HG03342 (cell line): ENCODE results near the gene FAT2.

Experiments
- ATAC-seq: cut with Tn5 transposase; IDR thresholded peaks from one replicate; pipeline ENCODE4 v1.9.1; 2021; ENCODE audit warnings: mild to moderate bottlenecking, moderate library complexity; ENCODE audit not compliant: unreplicated experiment

The FAT2 gene, protein sequence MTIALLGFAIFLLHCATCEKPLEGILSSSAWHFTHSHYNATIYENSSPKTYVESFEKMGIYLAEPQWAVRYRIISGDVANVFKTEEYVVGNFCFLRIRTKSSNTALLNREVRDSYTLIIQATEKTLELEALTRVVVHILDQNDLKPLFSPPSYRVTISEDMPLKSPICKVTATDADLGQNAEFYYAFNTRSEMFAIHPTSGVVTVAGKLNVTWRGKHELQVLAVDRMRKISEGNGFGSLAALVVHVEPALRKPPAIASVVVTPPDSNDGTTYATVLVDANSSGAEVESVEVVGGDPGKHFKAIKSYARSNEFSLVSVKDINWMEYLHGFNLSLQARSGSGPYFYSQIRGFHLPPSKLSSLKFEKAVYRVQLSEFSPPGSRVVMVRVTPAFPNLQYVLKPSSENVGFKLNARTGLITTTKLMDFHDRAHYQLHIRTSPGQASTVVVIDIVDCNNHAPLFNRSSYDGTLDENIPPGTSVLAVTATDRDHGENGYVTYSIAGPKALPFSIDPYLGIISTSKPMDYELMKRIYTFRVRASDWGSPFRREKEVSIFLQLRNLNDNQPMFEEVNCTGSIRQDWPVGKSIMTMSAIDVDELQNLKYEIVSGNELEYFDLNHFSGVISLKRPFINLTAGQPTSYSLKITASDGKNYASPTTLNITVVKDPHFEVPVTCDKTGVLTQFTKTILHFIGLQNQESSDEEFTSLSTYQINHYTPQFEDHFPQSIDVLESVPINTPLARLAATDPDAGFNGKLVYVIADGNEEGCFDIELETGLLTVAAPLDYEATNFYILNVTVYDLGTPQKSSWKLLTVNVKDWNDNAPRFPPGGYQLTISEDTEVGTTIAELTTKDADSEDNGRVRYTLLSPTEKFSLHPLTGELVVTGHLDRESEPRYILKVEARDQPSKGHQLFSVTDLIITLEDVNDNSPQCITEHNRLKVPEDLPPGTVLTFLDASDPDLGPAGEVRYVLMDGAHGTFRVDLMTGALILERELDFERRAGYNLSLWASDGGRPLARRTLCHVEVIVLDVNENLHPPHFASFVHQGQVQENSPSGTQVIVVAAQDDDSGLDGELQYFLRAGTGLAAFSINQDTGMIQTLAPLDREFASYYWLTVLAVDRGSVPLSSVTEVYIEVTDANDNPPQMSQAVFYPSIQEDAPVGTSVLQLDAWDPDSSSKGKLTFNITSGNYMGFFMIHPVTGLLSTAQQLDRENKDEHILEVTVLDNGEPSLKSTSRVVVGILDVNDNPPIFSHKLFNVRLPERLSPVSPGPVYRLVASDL (N-terminal part only)

DNA sequence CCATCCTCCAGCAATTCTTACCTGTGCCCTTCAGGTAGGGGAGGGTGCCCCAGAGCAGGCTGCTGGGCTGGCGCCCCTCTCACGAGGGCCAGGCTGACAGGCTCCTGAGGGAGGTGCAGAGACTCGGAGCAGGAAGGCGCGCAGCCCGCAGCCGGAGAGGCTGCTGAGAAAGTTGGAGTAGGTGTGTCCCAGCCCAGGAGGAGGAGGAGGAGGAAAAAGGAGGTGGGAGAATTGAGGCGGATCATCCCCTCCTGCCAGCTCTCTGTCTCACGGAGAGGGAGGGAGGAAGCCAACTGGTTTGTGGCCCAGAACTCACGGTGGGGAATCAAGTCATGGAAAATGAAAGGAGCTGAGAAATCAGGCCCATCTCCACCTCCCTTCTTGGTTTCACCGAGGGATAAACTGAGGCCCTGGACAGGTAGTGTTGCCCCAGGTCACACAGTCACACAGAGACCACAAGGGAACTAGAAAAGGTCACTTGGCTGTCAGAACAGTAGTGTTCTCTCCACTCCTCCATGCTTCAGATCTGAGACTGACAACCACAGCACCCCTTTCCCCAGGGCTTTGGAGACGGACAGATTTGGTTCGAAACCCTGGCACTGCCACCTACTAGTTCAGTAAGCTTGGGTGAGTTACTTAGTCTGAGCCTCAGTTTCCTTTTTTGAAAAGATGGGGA is at the start of gene FAT2:
TSS of gene FAT2 (minus strand) at position 188 of the 676 bp plus-strand sequence. CDS start 22,400 bp downstream, outside the sequence.
- ATAC-seq: no peak

DNA sequence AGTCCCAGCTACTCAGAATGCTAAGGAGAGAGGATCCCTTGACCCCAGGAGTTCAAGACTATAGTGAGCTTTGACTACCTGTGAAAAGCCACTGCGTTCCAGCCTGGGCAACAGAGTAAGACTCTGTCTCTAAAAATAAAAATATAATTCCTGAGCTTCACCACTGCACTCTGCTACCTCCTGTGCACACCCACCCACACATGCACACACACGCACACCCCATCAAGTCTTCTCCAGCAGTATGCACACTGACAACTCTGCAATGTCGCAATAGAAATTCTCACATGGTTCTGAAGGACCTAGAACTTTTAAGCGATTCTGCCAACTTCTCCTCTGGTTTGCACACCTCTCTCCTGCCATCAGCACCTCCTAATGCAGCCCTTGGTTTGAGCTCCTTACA is 47.5 kb upstream of the FAT2 start:
- no peak for ATAC-seq

DNA sequence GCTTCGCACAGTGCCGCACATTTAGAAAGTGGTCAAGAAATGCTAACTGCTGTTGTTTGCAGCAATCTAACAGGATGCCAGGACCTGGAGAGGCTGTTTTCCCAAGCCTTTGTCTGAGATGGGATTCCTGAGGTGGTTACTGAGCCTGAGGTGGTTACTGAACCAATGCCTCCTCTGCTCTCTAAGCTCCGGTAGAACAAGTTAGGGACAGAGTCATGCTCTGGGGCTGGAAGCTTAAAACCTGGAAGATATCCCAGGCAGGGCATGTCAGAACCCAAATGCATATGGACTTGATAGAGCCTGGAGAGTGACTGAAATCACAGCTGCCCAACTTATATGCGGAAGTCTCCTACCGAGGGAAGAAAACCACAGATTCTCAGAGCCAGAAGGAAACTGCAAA is 46.5 kb upstream of the FAT2 start:
- ATAC-seq: no peak

DNA sequence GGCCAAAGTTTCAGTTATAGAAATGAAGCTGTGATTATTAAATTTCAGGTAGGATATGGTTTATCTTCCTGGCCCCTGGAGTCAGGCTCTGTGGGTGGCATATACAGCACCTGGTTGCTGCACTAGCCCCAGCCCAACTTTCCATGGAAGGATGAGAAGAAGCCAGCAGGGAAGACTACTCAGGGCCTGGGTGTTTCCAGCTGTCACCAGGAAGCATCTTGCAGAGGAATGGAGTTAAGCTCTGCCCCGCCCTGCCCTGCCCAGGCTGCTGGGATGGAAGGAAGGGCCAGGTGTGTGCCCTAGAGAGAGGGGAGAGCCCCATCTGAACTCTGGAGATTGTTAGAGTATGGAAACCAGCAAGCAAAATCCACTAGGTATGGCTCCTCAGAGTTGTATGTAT is 42.8 kb upstream of the FAT2 start:
- ATAC-seq: no peak

DNA sequence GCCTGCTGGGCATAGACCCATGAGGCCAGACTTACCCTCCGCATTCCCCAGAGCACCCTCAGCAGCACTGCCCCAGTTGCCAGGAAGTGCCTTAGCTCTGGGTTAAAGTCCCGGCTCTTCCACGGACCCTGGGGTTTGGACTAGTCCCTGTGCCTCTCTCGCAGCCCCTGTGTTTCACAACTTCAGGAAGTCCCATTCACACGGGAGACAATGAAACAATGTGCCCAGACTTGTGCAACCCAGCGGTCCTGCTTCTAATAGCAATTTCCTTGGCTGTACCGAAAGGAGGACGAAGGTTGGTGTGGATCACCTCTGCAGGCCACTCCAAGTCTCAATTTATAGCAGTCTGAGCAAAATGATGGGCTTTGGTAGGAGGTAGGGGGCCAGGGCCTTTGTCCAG is 41.8 kb upstream of the FAT2 start:
- no peak for ATAC-seq

DNA sequence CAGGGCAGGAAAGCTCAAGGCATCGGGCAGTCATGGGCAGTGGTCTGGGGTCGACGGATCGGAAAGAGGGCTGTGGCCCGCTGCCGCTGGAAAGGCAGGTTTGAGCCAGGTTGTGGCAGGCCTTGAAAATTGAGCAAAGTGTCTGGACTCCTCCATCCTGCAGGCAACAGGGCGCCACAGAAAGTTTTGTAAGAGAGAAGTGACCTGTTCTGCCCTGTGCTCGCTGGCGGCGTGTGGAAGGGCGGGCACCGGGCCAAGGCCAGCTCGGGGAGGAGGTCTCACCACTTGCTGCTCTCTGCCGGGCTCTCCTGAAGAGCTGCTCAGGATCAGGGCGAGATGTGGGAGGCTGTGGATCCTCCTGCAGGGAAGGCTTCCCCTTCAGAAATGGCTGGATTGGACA is 41.4 kb upstream of the FAT2 start:
- ATAC-seq: no peak

DNA sequence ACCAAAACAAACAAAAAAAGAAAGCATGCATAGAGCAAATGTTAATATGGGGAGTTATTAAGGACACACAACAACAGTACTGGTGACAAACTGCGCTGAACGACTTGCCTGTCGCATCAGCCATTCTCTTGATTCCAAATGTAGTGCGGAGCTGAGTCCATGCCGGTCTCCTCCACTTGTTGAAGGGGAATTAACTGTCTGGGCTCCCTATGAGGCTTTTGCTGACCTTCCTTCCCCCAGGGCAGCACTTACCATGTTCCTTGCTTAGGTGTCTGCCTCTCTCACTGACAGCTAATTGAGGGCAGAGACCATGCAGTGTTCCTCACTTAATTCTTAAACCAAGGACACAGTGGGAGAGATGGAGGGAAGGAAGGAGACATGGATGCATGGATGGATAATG is 40.8 kb upstream of the FAT2 start:
- ATAC-seq: no peak

DNA sequence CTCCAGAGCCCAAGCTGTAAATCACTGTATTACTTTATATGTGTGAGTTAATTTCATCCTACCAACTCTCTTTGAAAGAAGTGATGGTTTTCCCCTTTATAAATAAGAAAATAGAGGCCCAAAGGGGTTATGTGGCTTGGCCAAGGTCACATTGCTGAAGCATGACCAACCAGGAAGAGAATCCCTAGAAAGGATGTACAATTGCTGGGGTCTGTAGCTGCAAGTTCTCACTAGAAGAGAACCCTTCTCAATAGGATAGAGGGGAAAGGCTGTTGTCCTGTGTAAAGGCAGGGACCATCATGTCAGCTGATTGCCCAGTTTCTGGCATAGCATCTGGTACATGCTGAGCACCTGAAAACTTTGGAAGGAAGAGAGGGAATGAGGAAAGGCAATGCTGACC is 39.0 kb upstream of the FAT2 start:
- no peak for ATAC-seq

DNA sequence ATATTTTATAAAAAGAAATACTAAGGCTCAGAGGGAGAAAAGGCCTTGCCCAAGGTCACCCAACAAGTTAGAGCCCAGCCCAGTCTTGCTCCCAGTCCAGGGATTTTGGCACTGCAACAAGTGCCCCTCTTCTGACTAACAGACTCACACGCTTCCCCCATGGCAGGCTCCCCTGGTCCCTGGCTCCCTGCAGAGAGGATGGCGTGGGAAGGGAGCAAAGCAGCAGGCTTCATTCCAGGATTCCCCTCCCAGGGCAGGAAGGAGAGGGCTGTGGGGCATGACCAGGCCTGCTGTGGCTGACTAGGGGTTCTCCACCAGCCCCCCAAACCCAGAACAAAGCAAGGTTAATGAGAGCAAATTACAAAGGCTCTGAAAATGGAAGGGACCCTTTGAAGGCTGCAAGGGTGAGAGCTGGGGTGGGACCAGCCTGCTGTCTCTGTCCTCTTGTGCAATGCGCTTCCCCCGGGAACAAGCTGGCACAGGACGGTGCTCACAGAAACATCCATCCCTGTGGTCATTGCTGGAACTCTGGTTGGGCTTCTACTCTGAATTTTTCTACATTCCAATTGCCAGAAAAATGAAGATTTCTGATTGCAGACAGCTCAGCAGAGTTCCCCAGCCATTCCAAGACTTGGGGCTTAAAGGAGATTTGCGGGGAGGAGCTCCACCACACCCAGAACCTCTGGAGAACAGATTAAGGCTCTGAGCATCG is 37.1 kb upstream of the FAT2 start:
- ATAC-seq: no peak

DNA sequence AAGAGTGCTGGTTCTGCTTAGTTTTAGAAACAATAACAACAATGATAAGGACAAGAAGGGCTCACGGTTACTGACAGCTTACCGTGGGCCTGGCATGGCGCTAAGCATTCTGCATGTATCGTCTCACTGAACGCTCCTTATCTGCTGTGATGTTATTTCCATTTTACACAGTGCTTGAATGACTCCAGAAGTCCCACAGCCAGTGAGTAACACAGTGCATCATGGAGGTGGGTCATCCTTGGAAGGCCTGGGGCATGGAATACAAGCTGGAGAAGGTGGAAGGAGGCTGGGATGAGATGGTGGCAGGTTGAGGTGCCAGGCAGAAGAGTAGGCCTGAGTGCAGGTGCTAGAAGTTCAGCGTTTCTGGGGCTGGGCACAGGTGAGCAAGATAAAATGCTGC is 36.5 kb upstream of the FAT2 start:
- no peak for ATAC-seq

DNA sequence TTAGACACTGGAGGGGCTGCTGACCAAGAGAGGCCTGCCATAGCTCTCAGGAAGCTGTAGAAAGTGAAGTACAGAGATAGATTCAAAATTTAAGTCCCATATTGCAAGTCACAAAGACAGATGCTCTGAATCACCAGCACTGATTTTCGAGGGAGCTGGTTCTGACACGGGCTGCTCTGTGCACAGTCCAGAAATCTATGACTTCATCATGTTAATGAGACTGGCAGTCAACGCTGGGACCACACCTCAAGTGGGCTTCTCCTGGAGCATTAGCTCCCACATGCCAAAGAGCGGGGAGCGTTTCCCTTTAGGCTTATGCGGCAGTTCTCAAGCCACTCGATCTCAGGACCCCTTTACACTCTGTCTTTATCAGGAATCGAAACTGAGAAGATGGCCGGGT is 34.2 kb upstream of the FAT2 start:
- ATAC-seq: no peak

DNA sequence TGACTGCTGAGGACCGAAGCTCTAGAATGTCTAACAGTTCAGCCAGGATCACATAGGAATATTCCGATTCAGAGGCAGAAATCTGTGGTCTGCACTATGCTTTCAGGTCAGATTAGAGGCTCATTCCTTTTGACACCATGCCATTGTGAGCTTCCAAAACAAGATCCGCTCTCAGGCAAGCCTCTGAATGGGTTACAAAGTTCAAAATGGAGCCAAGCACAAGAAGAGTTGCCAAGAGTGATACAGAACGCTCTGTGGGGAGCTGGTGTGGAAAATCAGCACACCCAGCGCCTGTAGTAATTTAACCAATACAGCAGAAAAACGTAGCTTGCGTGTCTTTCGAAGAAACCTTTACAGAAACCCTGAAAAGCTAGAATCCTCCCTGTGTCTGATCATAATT is 33.3 kb upstream of the FAT2 start:
- ATAC-seq: no peak

DNA sequence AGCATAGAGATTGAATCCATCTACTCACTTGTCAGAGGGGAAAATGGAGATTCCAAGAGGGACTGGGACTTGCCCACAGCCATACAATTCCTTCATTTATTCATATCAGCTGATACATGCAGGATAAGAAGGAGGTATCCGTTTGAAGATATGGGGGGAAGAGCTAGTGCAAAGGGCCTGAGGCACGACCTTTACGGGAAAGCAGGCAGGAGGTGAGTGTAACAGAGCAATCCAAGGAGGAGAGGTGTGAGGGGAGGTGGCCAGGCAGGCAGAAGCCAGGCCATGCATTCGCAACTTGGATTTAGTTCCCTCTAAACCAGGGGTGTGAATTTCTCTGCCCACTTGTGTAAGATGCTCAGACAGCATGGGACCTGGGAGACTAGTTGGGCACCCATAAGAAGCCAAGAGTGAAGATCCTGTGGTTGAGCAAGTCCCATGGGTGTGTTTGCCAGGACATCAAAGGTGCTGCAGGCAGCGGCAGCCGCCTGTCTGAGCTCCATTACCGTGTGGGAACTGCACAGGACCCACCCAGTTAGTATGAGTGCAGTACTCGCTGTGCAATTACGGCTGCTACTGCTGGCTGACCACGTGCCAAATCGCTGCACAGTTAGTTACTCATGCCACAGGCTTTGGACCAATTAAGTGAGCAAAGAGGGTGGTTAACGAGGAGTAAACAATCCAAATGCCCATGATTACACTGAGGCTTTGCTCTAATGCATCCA is 31.4 kb upstream of the FAT2 start:
- ATAC-seq: no peak

DNA sequence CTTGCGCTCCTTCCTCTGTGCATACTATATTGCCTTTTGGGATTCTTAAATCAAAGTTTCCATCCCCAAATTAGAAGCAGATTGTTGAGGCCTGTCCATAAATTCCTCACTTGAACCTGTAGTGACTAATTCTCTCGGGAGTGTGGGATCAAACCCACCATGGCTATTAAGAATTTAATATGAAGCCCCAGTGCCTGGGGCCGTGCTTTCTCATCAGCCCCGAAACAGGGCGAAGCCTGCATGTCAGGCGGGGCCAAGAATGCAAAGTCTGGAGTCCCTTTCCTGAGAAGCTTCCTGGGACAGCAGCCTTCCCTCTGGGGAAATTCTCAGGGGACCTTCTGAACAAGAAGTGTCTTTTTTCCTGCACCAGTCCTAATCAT is 29.3 kb upstream of the FAT2 start:
- ATAC-seq: no peak

DNA sequence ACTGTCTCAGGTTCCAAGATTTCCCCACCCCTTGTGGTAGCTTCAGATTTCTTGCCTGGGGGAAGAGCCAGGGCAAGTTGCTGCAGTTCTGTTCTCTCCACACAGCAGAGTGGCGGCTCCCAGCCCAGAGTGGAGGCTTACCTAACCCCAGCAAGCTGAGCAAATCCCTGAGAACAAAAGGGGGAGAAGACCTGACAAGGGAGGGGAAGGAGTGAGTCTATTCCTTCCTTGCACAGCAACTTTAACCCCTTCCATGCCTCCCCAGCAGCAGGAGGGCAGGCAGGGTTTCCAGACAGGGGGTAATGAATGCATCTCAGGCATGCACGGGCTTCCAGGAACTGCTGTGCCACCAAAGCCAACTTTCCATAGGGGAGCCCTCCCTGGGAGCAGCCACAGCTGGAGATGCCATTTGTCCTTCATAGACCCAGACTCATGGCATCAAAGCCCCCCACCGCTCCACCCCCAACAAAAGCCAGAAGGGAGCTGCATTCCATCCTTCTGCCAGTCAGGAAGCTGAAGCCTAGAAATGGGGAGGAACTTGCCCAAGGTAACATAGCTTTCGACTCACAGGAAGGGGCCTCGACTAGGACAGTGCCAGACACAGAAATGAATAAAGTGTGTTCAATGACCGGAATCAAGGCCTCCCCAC is 28.8 kb upstream of the FAT2 start:
- no peak for ATAC-seq

DNA sequence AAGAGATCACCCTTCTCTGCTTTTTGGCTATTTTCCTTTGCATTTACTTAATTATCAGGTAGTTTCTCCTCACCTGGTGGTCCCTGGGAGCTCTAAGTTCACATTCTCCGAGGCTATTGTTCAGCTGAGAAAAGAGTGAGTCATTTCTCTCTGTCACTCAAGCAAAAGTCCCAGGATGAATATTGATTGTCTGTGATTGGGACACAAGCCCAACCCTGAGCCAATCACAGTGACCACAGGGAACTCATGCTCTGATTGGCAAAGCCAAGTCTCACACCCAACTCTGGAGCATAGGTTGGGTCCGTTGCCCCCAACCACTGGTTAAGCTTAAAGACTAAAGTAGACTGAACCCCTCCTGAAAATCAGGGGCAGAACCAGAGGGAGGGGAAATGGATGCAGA is 27.8 kb upstream of the FAT2 start:
- no peak for ATAC-seq

DNA sequence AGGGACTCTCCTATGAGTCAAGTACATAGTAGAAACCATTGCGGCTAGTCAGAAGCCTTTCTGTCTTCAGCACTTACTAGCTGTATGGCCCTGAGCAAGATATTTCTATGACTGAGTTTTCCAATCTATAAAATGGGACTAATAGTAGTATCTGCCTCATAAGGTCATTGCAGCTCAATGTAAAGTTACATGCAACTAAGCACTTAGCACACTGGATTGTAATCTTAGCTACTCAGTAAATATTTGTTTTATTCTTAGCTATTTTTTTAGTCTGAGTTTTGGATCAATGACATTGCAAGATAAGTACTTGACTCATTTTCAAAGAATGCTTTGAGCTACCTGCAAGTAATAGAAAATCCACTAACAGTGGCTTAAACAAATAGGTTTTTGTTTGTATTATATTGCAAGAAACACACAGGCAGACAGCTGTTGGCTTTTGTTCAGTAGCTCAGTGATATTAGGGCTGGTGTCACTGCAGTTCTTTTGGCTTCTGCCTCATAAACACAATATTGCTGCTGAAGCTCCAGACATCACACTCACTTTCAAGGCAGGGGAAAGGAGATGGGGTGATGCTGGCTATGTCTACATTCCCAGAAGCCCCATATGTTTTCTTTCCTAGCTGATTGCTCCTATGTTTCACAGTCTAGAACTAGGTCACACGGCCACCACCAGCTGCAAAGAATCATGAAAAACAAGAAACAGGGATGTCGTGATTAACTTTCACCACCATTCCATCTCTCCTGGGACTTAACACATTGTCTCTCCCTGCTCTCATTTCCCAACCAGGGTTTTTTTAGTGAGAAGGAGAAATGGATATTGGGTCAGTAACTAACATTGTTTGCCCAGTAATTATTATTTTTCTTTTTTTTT is 26.9 kb upstream of the FAT2 start:
- ATAC-seq: no peak

DNA sequence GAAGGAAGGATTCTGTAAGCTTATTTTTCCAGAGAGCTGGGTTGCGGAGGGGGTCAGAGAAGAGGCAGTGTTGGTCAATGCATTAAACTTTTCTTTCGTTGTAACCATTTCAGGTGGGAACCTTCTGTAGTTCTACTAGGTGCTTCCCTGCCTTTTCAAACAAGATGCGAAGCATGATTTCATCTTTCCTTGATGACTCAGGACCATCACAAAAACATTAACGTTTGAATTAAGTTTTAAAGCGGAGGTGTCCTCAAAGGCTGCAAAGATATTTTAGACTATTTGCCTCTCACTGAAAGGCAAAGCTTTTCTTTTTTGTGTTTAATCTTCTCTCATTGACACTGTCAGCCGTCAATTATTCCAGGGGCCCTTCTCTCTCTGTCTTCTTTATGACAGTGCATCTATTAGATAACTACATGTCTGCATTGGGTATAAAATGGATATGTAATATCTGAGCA is 26.3 kb upstream of the FAT2 start:
- ATAC-seq: no peak
